GM23338 (cell line): ENCODE results near the gene DBNL. TPM values are rescaled to one million over a fixed set of nuclear protein-coding genes. Genes with fewer than 3 reads are reported as not detected.

Source experiments
- ATAC-seq: fragments of 200-7000 bp; cut with Tn5 transposase; 3 replicates; pipeline ENCODE4 v1.9.1; 2020
- DNase-seq: peaks from one replicate; pipeline ENCODE4 v3.0.0-alpha.2; 2015; ENCODE audit warnings: low spot score
- H2AFZ ChIP-seq: fragments of 200-600 bp; sonication (generic); 2 replicates; pipeline ENCODE4 v1.8.0; 2016; ENCODE audit warnings: antibody characterized with exemption, mild to moderate bottlenecking, moderate library complexity
- H3F3A ChIP-seq: fragments of 200-600 bp; sonication (generic); replicated peaks from 2 replicates; pipeline ENCODE4 v1.8.0; 2017; ENCODE audit warnings: antibody characterized with exemption, mixed run types, low read depth
- H3K27ac ChIP-seq: fragments of 200-600 bp; sonication (generic); 2 replicates; pipeline ENCODE4 v1.6.1; 2016; ENCODE audit warnings: low read depth
- H3K27me3 ChIP-seq: fragments of 200-600 bp; sonication (generic); 2 replicates; pipeline ENCODE4 v1.8.0; 2016; ENCODE audit warnings: mild to moderate bottlenecking, mixed run types, moderate library complexity; ENCODE audit not compliant: insufficient read depth
- H3K36me3 ChIP-seq: fragments of 200-600 bp; sonication (generic); 2 replicates; pipeline ENCODE4 v1.8.0; 2016; ENCODE audit warnings: mild to moderate bottlenecking; ENCODE audit not compliant: insufficient read depth
- H3K4me1 ChIP-seq: fragments of 200-600 bp; sonication (generic); 2 replicates; pipeline ENCODE4 v1.8.0; 2016; ENCODE audit warnings: mild to moderate bottlenecking, moderate library complexity; ENCODE audit not compliant: insufficient read depth
- H3K4me2 ChIP-seq: fragments of 200-600 bp; sonication (generic); 2 replicates; pipeline ENCODE4 v1.7.1; 2017; ENCODE audit warnings: mixed run types
- H3K4me3 ChIP-seq: fragments of 200-600 bp; sonication (generic); 2 replicates; pipeline ENCODE4 v1.6.1; 2016; ENCODE audit warnings: mixed run types
- H3K79me2 ChIP-seq: fragments of 200-600 bp; sonication (generic); replicated peaks from 2 replicates; pipeline ENCODE4 v1.8.0; 2017; ENCODE audit warnings: mild to moderate bottlenecking; ENCODE audit not compliant: insufficient read depth
- H3K9me2 ChIP-seq: fragments of 200-600 bp; sonication (generic); 2 replicates; pipeline ENCODE4 v1.8.0; 2017; ENCODE audit not compliant: insufficient read depth
- H4K20me1 ChIP-seq: fragments of 200-600 bp; sonication (generic); replicated peaks from 2 replicates; pipeline ENCODE4 v1.8.0; 2017; ENCODE audit warnings: mild to moderate bottlenecking; ENCODE audit not compliant: insufficient read depth
- H3K27ac Mint-ChIP-seq: 2 replicates; pipeline ENCODE4 v1.8.0; 2020; ENCODE audit warnings: inconsistent platforms, mild to moderate bottlenecking, moderate library complexity, mixed read lengths
- H3K27me3 Mint-ChIP-seq: 3 replicates; pipeline ENCODE4 v1.8.0; 2022; ENCODE audit warnings: low read depth, mild to moderate bottlenecking, moderate library complexity, mixed read lengths, inconsistent platforms; ENCODE audit not compliant: insufficient read depth, poor library complexity
- H3K36me3 Mint-ChIP-seq: 3 replicates; pipeline ENCODE4 v1.8.0; 2021; ENCODE audit warnings: low read depth, mild to moderate bottlenecking, inconsistent platforms, moderate library complexity, mixed read lengths
- H3K4me1 Mint-ChIP-seq: 3 replicates; pipeline ENCODE4 v1.8.0; 2020; ENCODE audit warnings: mild to moderate bottlenecking, inconsistent platforms, mixed read lengths
- H3K4me3 Mint-ChIP-seq: 3 replicates; pipeline ENCODE4 v1.8.0; 2021; ENCODE audit warnings: moderate library complexity, mild to moderate bottlenecking, inconsistent platforms, mixed read lengths
- H3K9me3 Mint-ChIP-seq: 3 replicates; pipeline ENCODE4 v1.8.0; 2020; ENCODE audit warnings: moderate library complexity, mild to moderate bottlenecking, inconsistent platforms, mixed read lengths
- EZH2 ChIP-seq: fragments of 200-600 bp; sonication (generic); IDR thresholded peaks from one replicate; pipeline ENCODE4 v1.8.0; 2017; ENCODE audit warnings: antibody characterized with exemption, mild to moderate bottlenecking, low read depth; ENCODE audit not compliant: unreplicated experiment
- EZH2phosphoT487 ChIP-seq: fragments of 200-600 bp; sonication (generic); IDR thresholded peaks from one replicate; pipeline ENCODE4 v1.8.1; 2018; ENCODE audit warnings: antibody characterized with exemption; ENCODE audit not compliant: unreplicated experiment
- JUNB ChIP-seq: IDR thresholded peaks from one replicate; pipeline ENCODE4 v1.6.1; 2016; ENCODE audit warnings: antibody characterized with exemption; ENCODE audit not compliant: unreplicated experiment
- NANOG ChIP-seq: IDR thresholded peaks from 2 replicates; pipeline ENCODE4 v1.6.1; 2016; ENCODE audit warnings: antibody characterized with exemption, borderline replicate concordance
- POLR2AphosphoS5 ChIP-seq: IDR thresholded peaks from 2 replicates; pipeline ENCODE4 v1.6.1; 2016; ENCODE audit warnings: antibody characterized with exemption, low read depth
- STAT1 ChIP-seq: IDR thresholded peaks from one replicate; pipeline ENCODE4 v1.6.1; 2016; ENCODE audit warnings: antibody characterized with exemption; ENCODE audit not compliant: unreplicated experiment
- ZNF114 ChIP-seq: fragments of 250-450 bp; sonication (Bioruptor Pico); IDR thresholded peaks from 2 replicates; pipeline ENCODE4 v1.5.0; 2020; ENCODE audit warnings: mild to moderate bottlenecking, moderate library complexity
- ZNF331 ChIP-seq: fragments of 250-450 bp; sonication (Bioruptor Pico); IDR thresholded peaks from 2 replicates; pipeline ENCODE4 v1.5.0; 2020; ENCODE audit warnings: low read depth, mild to moderate bottlenecking, moderate library complexity
- polyA plus RNA-seq: library from polyadenylated mRNA; unstranded; fragments of >200 nt; fragmentation: Nextera tagmentation; extraction: Ambion mirVana; gene quantifications from 2 replicates; pipeline ENCODE4 v1.2.1, GENCODE V29; 2016
- total RNA-seq: library from RNA; depleted of rRNA; stranded (reverse); fragments of >200 nt; shearing (Covaris generic); gene quantifications from 2 replicates; pipeline ENCODE4 v1.2.3, GENCODE V29; 2014
- TF ChIP-seq, protein P1 (sequence below): IDR thresholded peaks from 2 replicates; pipeline ENCODE4 v1.6.1; 2016; ENCODE audit warnings: antibody characterized with exemption
- TF ChIP-seq, protein P2 (sequence below), 2 experiments: fragments of 200-600 bp in 1 of 2; sonication (generic) in 1 of 2; conservative IDR thresholded peaks; 2 replicates each; pipeline versions ENCODE4 v1.5.1 to v1.6.1; 2016 to 2017; ENCODE audit warnings: antibody characterized with exemption in 2 of 2, low read depth in 2 of 2, mild to moderate bottlenecking in 2 of 2, moderate library complexity in 1 of 2
- TF ChIP-seq, protein P3 (sequence below): IDR thresholded peaks from one replicate; pipeline ENCODE4 v1.6.1; 2018; ENCODE audit warnings: antibody characterized with exemption; ENCODE audit not compliant: unreplicated experiment

The DBNL gene
- total and polyA plus RNA-seq, 2 experiments from 2014 or later, result 18.1 to 49.4 TPM

DNA sequence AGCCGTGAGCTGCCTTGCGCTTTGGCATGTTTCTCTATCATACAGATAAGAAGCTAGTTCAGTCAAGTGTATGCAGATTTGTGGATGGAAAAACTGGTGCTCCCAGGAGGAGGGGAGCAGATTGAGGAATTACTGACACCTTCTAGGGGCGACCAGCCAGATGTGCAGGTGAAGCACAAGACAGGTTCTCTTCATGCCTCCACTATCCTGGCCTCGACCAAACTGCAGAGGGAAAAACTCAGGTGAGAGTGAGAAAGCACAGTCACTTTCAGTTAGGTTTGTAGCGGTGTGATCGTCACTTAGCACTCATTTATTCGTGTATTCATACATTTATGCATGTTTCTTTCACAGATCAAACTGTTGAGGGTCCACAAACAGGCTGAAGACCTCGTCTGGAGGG lies 600 bp upstream of the DBNL start:
- H3K27ac Mint-ChIP-seq, result no peak overlapping the region

DNA sequence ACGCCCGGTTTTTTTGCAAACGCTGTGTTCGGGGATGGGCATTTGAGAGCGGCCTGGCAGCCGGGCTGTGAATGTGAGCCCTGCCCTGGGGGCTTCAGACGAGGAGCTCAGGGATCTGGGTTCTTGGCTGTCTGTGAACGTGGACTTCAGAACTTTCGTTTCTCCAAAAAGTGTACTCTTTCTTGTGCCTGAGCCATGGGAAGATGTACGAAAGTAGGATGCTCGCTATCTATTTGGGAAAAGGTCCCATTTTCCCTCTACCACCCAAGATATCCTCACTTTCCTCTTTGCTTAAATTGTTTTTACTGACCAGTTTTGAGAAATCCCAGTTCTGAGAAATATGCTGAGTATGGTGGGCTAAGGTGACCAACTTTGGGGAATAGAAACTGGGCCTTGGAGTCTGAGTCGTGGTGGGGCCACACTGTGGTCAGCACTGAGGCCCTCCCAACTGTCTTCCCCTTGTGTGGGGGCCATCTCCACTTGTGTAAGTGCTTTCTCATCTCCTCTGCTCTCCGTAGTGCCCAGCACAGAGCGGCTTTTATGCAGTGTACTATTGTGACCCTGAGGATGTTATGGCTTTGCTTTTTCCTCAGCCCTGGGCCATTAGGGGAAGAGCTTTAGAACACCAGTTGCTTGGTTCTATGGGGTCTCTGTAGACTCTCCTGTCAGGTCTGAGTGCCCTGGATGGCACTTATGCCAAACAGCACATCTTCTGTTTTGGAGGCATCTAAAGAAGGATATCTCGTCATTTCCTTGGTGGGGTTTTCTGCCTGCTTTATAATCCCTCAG lies 918 bp downstream of the DBNL start:
- Histone ChIP-seq H3F3A (peaks cover 11% of the 10 kb centered on the region; the same call in 1 of the 2 replicates), H3K9me2 (no peaks in the 10 kb centered on the region), H2AFZ (peak overlapping the region; percentile 84), H3K27me3 (peaks cover 21% of the 10 kb centered on the region; the same call in 1 of the 2 replicates), H3K4me1 (0 out of 2 replicates have a peak, but pooled peaks cover 10% of the 10 kb centered on the region), H3K4me2 (peak overlapping the region; percentile 93), H3K79me2 (peaks cover 33% of the 10 kb centered on the region), H4K20me1 (peaks cover 6% of the 10 kb centered on the region; the same call in 1 of the 2 replicates), H3K4me3 (peak overlapping the region; percentile 98), H3K27ac (no peak overlapping the region), H3K36me3 (no peaks in the 10 kb centered on the region)
- Mint-ChIP-seq H3K36me3 (peaks cover 8% of the 10 kb centered on the region; the same call in 2 of the 3 replicates), H3K4me3 (peak overlapping the region; percentile 77), H3K9me3 (0 out of 3 replicates have a peak, but pooled peaks cover 3% of the 10 kb centered on the region), H3K4me1 (peaks cover 14% of the 10 kb centered on the region), H3K27me3 (peaks cover 14% of the 10 kb centered on the region), H3K27ac (no peak overlapping the region)
- DNase-seq (no peak), ATAC-seq (no peak; the same call in 2 of the 3 replicates)
- no peak for TF ChIP-seq JUNB
- TF ChIP-seq ZNF114 (CRISPR knock-in tag), result no peak
- no peak for TF ChIP-seq POLR2AphosphoS5
- TF ChIP-seq EZH2, result no peak
- TF ChIP-seq NANOG, result no peak
- no peak for TF ChIP-seq STAT1
- TF ChIP-seq, protein P1, sequence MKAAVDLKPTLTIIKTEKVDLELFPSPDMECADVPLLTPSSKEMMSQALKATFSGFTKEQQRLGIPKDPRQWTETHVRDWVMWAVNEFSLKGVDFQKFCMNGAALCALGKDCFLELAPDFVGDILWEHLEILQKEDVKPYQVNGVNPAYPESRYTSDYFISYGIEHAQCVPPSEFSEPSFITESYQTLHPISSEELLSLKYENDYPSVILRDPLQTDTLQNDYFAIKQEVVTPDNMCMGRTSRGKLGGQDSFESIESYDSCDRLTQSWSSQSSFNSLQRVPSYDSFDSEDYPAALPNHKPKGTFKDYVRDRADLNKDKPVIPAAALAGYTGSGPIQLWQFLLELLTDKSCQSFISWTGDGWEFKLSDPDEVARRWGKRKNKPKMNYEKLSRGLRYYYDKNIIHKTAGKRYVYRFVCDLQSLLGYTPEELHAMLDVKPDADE, result no peak
- TF ChIP-seq ZNF331 (CRISPR knock-in tag), result no peak
- no peak for TF ChIP-seq EZH2phosphoT487

More for the DNA sequence above, 600 bp upstream of the DBNL start:
- H3K4me3 Mint-ChIP-seq, result peak overlapping the region; percentile 77
- DNase-seq (peak; percentile 14), ATAC-seq (no peak)
- H3K9me3 Mint-ChIP-seq, result 0 out of 3 replicates have a peak, but pooled peaks cover 3% of the 10 kb centered on the region
- Histone ChIP-seq H3K27ac (no peak overlapping the region), H4K20me1 (peaks cover 6% of the 10 kb centered on the region; the same call in 1 of the 2 replicates), H3K4me2 (peak overlapping the region; percentile 93), H3K4me3 (peak overlapping the region; percentile 98), H3F3A (peaks cover 11% of the 10 kb centered on the region; the same call in 1 of the 2 replicates), H3K4me1 (0 out of 2 replicates have a peak, but pooled peaks cover 10% of the 10 kb centered on the region), H3K36me3 (no peaks in the 10 kb centered on the region), H3K79me2 (peaks cover 33% of the 10 kb centered on the region), H2AFZ (peak overlapping the region; percentile 94), H3K27me3 (peaks cover 24% of the 10 kb centered on the region; the same call in 1 of the 2 replicates), H3K9me2 (no peaks in the 10 kb centered on the region)
- peaks cover 4% of the 10 kb centered on the region; the same call in 2 of the 3 replicates for H3K36me3 Mint-ChIP-seq
- TF ChIP-seq, protein P2, sequence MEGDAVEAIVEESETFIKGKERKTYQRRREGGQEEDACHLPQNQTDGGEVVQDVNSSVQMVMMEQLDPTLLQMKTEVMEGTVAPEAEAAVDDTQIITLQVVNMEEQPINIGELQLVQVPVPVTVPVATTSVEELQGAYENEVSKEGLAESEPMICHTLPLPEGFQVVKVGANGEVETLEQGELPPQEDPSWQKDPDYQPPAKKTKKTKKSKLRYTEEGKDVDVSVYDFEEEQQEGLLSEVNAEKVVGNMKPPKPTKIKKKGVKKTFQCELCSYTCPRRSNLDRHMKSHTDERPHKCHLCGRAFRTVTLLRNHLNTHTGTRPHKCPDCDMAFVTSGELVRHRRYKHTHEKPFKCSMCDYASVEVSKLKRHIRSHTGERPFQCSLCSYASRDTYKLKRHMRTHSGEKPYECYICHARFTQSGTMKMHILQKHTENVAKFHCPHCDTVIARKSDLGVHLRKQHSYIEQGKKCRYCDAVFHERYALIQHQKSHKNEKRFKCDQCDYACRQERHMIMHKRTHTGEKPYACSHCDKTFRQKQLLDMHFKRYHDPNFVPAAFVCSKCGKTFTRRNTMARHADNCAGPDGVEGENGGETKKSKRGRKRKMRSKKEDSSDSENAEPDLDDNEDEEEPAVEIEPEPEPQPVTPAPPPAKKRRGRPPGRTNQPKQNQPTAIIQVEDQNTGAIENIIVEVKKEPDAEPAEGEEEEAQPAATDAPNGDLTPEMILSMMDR (conservative IDR thresholded peaks at IDR 0.05; ENCODE audit: low read depth in 2 of 2), result no peak
- no peak for TF ChIP-seq JUNB
- TF ChIP-seq, protein P3, sequence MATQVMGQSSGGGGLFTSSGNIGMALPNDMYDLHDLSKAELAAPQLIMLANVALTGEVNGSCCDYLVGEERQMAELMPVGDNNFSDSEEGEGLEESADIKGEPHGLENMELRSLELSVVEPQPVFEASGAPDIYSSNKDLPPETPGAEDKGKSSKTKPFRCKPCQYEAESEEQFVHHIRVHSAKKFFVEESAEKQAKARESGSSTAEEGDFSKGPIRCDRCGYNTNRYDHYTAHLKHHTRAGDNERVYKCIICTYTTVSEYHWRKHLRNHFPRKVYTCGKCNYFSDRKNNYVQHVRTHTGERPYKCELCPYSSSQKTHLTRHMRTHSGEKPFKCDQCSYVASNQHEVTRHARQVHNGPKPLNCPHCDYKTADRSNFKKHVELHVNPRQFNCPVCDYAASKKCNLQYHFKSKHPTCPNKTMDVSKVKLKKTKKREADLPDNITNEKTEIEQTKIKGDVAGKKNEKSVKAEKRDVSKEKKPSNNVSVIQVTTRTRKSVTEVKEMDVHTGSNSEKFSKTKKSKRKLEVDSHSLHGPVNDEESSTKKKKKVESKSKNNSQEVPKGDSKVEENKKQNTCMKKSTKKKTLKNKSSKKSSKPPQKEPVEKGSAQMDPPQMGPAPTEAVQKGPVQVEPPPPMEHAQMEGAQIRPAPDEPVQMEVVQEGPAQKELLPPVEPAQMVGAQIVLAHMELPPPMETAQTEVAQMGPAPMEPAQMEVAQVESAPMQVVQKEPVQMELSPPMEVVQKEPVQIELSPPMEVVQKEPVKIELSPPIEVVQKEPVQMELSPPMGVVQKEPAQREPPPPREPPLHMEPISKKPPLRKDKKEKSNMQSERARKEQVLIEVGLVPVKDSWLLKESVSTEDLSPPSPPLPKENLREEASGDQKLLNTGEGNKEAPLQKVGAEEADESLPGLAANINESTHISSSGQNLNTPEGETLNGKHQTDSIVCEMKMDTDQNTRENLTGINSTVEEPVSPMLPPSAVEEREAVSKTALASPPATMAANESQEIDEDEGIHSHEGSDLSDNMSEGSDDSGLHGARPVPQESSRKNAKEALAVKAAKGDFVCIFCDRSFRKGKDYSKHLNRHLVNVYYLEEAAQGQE, result no peak
- TF ChIP-seq EZH2phosphoT487, result no peak
- no peak for TF ChIP-seq ZNF331 (CRISPR knock-in tag)
- peaks cover 14% of the 10 kb centered on the region for H3K4me1 Mint-ChIP-seq
- H3K27me3 Mint-ChIP-seq, result peaks cover 17% of the 10 kb centered on the region
